C4-2B (cell line): ENCODE data around the gene SELENOS.

Experiments used
- H3K27ac ChIP-seq: fragments of 450-650 bp; 2 replicates; pipeline ENCODE4 v1.5.1; 2017
- ZFX ChIP-seq: fragments of 450-650 bp; IDR thresholded peaks from 2 replicates; pipeline ENCODE4 v1.6.1; 2017
- TF ChIP-seq, protein P1 (sequence below): fragments of 450-650 bp; conservative IDR thresholded peaks from 2 replicates; pipeline ENCODE4 v1.5.1; 2017; ENCODE audit warnings: mild to moderate bottlenecking

Gene SELENOS

DNA sequence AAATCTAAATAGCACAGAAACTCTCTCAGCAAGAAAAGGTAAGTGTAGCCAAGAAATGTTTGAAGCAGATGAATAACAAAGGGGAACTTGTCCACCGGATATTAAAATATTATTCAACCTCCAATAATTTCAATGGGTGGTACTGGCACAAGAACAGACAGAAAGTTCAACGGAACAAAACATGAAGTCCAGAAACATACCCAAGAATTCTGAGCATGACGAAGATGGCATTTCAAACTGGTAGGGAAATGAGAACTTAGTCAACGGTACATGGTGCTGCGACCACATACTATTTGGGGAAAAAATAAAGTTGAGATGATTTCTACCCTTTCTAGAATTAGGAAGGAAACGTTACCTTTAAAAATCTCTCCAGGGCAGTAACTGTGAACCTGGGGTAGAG lies 30.9 kb downstream of the SELENOS start:
- TF ChIP-seq, protein P1, sequence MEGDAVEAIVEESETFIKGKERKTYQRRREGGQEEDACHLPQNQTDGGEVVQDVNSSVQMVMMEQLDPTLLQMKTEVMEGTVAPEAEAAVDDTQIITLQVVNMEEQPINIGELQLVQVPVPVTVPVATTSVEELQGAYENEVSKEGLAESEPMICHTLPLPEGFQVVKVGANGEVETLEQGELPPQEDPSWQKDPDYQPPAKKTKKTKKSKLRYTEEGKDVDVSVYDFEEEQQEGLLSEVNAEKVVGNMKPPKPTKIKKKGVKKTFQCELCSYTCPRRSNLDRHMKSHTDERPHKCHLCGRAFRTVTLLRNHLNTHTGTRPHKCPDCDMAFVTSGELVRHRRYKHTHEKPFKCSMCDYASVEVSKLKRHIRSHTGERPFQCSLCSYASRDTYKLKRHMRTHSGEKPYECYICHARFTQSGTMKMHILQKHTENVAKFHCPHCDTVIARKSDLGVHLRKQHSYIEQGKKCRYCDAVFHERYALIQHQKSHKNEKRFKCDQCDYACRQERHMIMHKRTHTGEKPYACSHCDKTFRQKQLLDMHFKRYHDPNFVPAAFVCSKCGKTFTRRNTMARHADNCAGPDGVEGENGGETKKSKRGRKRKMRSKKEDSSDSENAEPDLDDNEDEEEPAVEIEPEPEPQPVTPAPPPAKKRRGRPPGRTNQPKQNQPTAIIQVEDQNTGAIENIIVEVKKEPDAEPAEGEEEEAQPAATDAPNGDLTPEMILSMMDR: no peak
- no peak overlapping the region for H3K27ac ChIP-seq

DNA sequence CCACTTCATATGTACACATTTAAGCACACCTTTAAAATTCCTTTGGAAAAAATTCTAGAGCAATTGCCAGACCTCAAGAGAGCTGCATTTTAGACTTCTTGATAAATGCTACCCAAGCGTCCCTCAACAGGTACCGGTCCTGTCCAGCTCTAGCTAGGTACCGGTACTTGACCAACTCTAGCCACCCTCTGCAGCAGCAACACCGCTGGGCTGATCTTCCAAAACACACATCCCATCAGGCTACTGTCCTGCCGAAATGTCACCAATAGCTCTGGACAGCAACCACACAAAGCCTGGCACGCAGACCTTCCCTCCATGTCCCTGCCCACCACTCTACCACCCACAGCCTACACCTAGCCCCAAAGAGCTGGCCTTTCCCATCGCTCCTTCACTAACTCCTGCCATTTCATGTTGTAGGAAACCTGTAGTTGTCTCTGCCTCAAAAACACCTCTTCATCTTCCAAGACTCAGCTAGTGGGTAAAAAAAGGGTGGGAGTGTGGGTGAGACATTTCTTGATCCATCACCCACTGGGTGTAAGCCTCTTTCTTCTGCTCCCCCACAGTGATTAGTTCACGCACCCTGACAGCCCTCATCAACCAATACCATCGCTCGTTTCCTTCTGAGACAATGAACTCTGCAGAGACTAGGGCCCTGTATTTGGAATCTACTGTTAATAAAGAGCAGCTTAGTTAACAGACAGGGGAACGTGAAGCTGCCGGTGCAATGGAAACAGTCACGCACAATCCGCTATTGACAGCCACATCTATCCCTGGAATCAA lies 32.2 kb downstream of the SELENOS start:
- H3K27ac ChIP-seq: peak overlapping the region; percentile 93
- TF ChIP-seq, protein P1: no peak
- TF ChIP-seq ZFX: no peak

GRCh38 chr15:101244036-101244781 lies 33.1 kb downstream of the SELENOS start:
- H3K27ac ChIP-seq: peak overlapping the region; percentile 93; the same call in 1 of the 2 replicates

GRCh38 chr15:101243420-101243819 lies 33.9 kb downstream of the SELENOS start:
- peak overlapping the region; percentile 27; the same call in 1 of the 2 replicates for H3K27ac ChIP-seq
- no peak for TF ChIP-seq ZFX
- TF ChIP-seq, protein P1: no peak

More at GRCh38 chr15:101244036-101244781, 33.1 kb downstream of the SELENOS start:
- TF ChIP-seq ZFX: no peak
- TF ChIP-seq, protein P1: no peak

DNA sequence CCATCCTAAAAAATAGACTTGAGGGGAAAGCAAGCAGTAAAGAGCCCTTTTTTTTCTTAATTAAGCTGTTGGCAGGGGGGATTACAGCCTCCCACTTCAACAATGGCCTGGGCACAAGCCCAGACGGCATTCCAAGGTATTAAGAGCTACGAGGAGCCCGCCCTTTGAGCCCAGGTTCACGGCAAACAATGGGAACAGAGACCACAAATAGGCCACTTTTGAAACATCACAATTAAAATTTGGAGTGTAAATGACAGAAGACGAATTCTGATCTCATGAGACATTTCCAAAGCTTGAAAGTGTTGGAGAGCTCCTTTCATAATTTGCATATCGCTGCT lies 34.3 kb downstream of the SELENOS start:
- no peak for TF ChIP-seq ZFX
- no peak overlapping the region for H3K27ac ChIP-seq

DNA sequence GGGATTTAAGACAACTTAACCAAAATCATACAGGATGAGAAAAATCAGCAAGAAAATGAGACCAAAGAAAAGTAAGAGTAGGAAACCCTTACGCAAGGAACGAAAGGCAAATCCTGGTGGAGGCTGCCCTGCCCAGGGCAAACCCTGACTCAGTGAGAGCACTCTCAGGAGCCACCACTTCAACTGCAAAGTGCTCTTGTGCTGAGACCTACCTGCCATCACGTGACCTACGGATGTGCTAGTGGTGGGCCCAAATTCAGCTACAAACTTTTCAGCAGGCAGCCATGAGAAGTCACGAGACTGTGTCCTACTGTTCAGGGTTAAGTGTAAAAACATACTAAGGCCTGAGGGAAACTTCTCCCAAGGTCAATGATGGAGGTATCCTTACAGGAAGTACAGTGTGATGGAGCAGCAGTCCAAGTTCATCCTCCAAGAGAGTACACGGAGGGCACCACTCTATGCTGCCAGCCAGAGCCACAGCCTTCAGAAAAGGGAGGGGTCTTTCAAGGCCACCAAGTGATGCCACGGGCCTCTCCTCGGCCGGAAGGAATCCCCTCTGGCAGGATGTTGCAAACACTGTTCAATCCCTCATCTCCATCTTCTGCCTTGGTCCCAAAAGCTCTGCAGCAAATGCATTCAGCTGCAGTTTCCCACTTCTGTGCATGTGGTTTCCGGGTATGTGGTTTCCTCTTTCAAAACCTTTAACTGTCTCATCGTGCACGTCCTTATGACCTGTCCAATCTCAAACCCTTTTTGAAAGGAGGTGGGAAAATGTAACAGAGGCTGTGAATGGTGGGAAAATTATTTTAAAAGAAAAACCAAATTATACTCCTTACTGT lies 34.9 kb downstream of the SELENOS start:
- TF ChIP-seq, protein P1: no peak
- no peak for TF ChIP-seq ZFX
- no peak overlapping the region for H3K27ac ChIP-seq

DNA sequence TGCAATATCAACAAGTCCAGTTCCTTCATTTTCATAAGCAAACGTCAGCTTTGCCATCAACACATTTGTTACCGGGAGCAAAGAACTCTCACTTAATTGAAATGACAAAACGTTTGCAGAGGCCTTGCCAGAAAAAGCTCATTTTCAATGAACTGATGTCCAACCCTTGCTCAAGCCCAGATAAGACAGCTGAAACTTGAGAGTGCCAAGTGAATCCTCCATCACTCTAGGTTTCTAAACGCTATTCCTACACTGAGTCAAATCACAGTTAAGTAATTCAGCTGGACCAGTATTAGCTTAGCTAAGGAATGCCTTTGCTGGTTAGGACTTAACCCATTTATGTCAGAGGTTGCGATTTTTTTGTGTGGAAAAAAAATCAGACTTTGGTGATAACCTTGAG lies 36.9 kb downstream of the SELENOS start:
- TF ChIP-seq, protein P1: no peak
- no peak for TF ChIP-seq ZFX
- no peak overlapping the region for H3K27ac ChIP-seq
